IMR-90 (cell line): ENCODE data around the gene PTPRF. TPM values are rescaled to one million over a fixed set of nuclear protein-coding genes. Genes with fewer than 3 reads are reported as not detected.

Experiments used
- ATAC-seq: fragments of 200-7000 bp; cut with Tn5 transposase; 2 replicates; pipeline ENCODE4 v1.9.1; 2020; ENCODE audit warnings: low read depth, mild to moderate bottlenecking, moderate library complexity
- BruUV-seq: library from RNA; stranded (reverse); fragments of 400-500 nt; replicated peaks from 2 replicates; lab custom pipeline; 2021; lab: Mats Ljungman, UMichigan
- CTCF ChIA-PET: fragments of 300-600 bp; formaldehyde crosslinking; extraction: SDS; loops from one replicate; lab custom pipeline; 2021; ENCODE audit warnings: antibody characterized with exemption; lab: Yijun Ruan, JAX
- POLR2A ChIA-PET: fragments of 300-600 bp; sonication (Branson Sonifier 250); formaldehyde crosslinking; loops from one replicate; lab custom pipeline; 2022; ENCODE audit warnings: antibody characterized with exemption; ENCODE audit not compliant: unreplicated experiment; lab: Charles Lee
- DNase-seq: peaks from one replicate; pipeline ENCODE4 v3.0.0; 2013
- H2AFZ ChIP-seq: replicated peaks from 2 replicates; pipeline ENCODE3; 2013; ENCODE audit warnings: low read length, mild to moderate bottlenecking; ENCODE audit not compliant: poor library complexity
- H2AK5ac ChIP-seq: 2 replicates; pipeline ENCODE4 v1.6.1; 2013; ENCODE audit warnings: low read depth, low read length, inconsistent platforms
- H2AK9ac ChIP-seq: replicated peaks from 2 replicates; pipeline ENCODE3; 2013; ENCODE audit warnings: mild to moderate bottlenecking, low read depth, low read length, moderate library complexity; ENCODE audit not compliant: poor library complexity
- H2BK120ac ChIP-seq: 2 replicates; pipeline ENCODE4 v1.6.1; 2013; ENCODE audit warnings: low read depth, low read length, inconsistent platforms
- H2BK15ac ChIP-seq: 3 replicates; pipeline ENCODE4 v1.6.1; 2013; ENCODE audit warnings: low read depth, low read length, inconsistent platforms
- H2BK20ac ChIP-seq: 2 replicates; pipeline ENCODE4 v1.6.1; 2013; ENCODE audit warnings: low read depth, mild to moderate bottlenecking, inconsistent platforms, low read length, moderate library complexity
- H2BK5ac ChIP-seq: 2 replicates; pipeline ENCODE4 v1.6.1; 2013; ENCODE audit warnings: mild to moderate bottlenecking, low read depth, low read length, inconsistent platforms; ENCODE audit not compliant: poor library complexity, severe bottlenecking
- H3K14ac ChIP-seq: replicated peaks from 2 replicates; pipeline ENCODE4 v1.6.1; 2013; ENCODE audit warnings: low read depth, low read length, inconsistent platforms
- H3K18ac ChIP-seq: 2 replicates; pipeline ENCODE4 v1.6.1; 2013; ENCODE audit warnings: low read depth, low read length, control low read depth
- H3K23ac ChIP-seq: 2 replicates; pipeline ENCODE4 v1.6.1; 2013; ENCODE audit warnings: low read depth, low read length, inconsistent platforms
- H3K27ac ChIP-seq: 2 replicates; pipeline ENCODE4 v1.5.1; 2013; ENCODE audit warnings: mild to moderate bottlenecking, control low read depth, low read length; ENCODE audit not compliant: insufficient read depth
- H3K27me3 ChIP-seq: 2 replicates; pipeline ENCODE4 v1.6.1; 2013; ENCODE audit warnings: low read length; ENCODE audit not compliant: control insufficient read depth, insufficient read depth
- H3K36me3 ChIP-seq: 2 replicates; pipeline ENCODE4 v1.6.1; 2013; ENCODE audit warnings: low read length, mixed read lengths; ENCODE audit not compliant: control insufficient read depth, insufficient read depth
- H3K4ac ChIP-seq: 2 replicates; pipeline ENCODE4 v1.6.1; 2013; ENCODE audit warnings: low read depth, low read length, inconsistent platforms
- H3K4me1 ChIP-seq: 2 replicates; pipeline ENCODE4 v1.6.1; 2013; ENCODE audit warnings: low read length, mixed read lengths; ENCODE audit not compliant: control insufficient read depth, insufficient read depth
- H3K4me2 ChIP-seq: 2 replicates; pipeline ENCODE4 v1.6.1; 2013; ENCODE audit warnings: low read depth, mild to moderate bottlenecking, control low read depth, low read length, moderate library complexity
- H3K4me3 ChIP-seq: 2 replicates; pipeline ENCODE4 v1.5.1; 2013; ENCODE audit warnings: low read depth, mild to moderate bottlenecking, control low read depth, low read length, moderate library complexity; ENCODE audit not compliant: insufficient read depth
- H3K56ac ChIP-seq: 2 replicates; pipeline ENCODE4 v1.6.1; 2013; ENCODE audit warnings: low read length, inconsistent platforms; ENCODE audit not compliant: insufficient read depth; ENCODE audit errors: extremely low read depth
- H3K79me1 ChIP-seq, 2 experiments: 2 replicates each; pipeline ENCODE4 v1.6.1; 2013; ENCODE audit warnings: low read length in 2 of 2, inconsistent platforms in 1 of 2, low read depth in 1 of 2
- H3K9ac ChIP-seq: 2 replicates; pipeline ENCODE4 v1.6.1; 2013; ENCODE audit warnings: low read depth, low read length, control low read depth
- H3K9me1 ChIP-seq: 2 replicates; pipeline ENCODE4 v1.6.1; 2013; ENCODE audit warnings: low read length, inconsistent platforms; ENCODE audit not compliant: insufficient read depth
- H3K9me3 ChIP-seq: 2 replicates; pipeline ENCODE4 v1.6.1; 2013; ENCODE audit warnings: low read length; ENCODE audit not compliant: control insufficient read depth, insufficient read depth
- H4K20me1 ChIP-seq: 2 replicates; pipeline ENCODE4 v1.6.1; 2013; ENCODE audit warnings: low read length, inconsistent platforms; ENCODE audit not compliant: insufficient read depth
- H4K5ac ChIP-seq: 2 replicates; pipeline ENCODE4 v1.6.1; 2013; ENCODE audit warnings: mild to moderate bottlenecking, low read depth, low read length, control low read depth
- H4K8ac ChIP-seq, 2 experiments: 2 replicates each; pipeline ENCODE4 v1.6.1; 2013; ENCODE audit warnings: low read depth in 2 of 2, low read length in 2 of 2, control low read depth in 1 of 2, inconsistent platforms in 1 of 2
- H4K91ac ChIP-seq: 2 replicates; pipeline ENCODE4 v1.6.1; 2013; ENCODE audit warnings: low read depth, low read length, inconsistent platforms; ENCODE audit not compliant: insufficient read depth
- BHLHE40 ChIP-seq: fragments of 150-350 bp; IDR thresholded peaks from 2 replicates; pipeline ENCODE4 v1.6.1; 2016; ENCODE audit warnings: mild to moderate bottlenecking, low read depth, low read length
- CEBPB ChIP-seq: IDR thresholded peaks from 2 replicates; pipeline ENCODE4 v1.6.1; 2012; ENCODE audit warnings: low read depth, low read length, improper control_type of control experiment
- CHD1 ChIP-seq: IDR thresholded peaks from 2 replicates; pipeline ENCODE4 v1.6.1; 2012; ENCODE audit warnings: low read depth, low read length, improper control_type of control experiment
- CTCF ChIP-seq: conservative IDR thresholded peaks from 2 replicates; pipeline ENCODE4 v1.5.1; 2012; ENCODE audit warnings: mild to moderate bottlenecking, low read depth, low read length, improper control_type of control experiment
- ELK1 ChIP-seq: fragments of 150-350 bp; IDR thresholded peaks from 2 replicates; pipeline ENCODE4 v1.6.1; 2016; ENCODE audit warnings: low read depth, mild to moderate bottlenecking, low read length, moderate library complexity, borderline replicate concordance
- FOS ChIP-seq: fragments of 150-350 bp; IDR thresholded peaks from 2 replicates; pipeline ENCODE4 v1.6.1; 2016; ENCODE audit warnings: low read depth, low read length
- MAFK ChIP-seq: IDR thresholded peaks from 2 replicates; pipeline ENCODE4 v1.6.1; 2012; ENCODE audit warnings: low read depth, low read length, improper control_type of control experiment
- MAZ ChIP-seq: IDR thresholded peaks from 2 replicates; pipeline ENCODE4 v1.6.1; 2012; ENCODE audit warnings: low read depth, mild to moderate bottlenecking, low read length, improper control_type of control experiment, moderate library complexity, borderline replicate concordance
- MXI1 ChIP-seq: IDR thresholded peaks from 2 replicates; pipeline ENCODE4 v1.6.1; 2012; ENCODE audit warnings: low read depth, mild to moderate bottlenecking, low read length, moderate library complexity, borderline replicate concordance
- NFE2L2 ChIP-seq: fragments of 150-350 bp; IDR thresholded peaks from 2 replicates; pipeline ENCODE4 v1.6.1; 2016; ENCODE audit warnings: low read depth, mild to moderate bottlenecking, low read length
- RAD21 ChIP-seq: IDR thresholded peaks from 2 replicates; pipeline ENCODE4 v1.6.1; 2012; ENCODE audit warnings: low read length, improper control_type of control experiment
- RCOR1 ChIP-seq: IDR thresholded peaks from 2 replicates; pipeline ENCODE4 v1.6.1; 2012; ENCODE audit warnings: mild to moderate bottlenecking, low read length, improper control_type of control experiment; ENCODE audit not compliant: insufficient replicate concordance
- RFX5 ChIP-seq: IDR thresholded peaks from 2 replicates; pipeline ENCODE4 v1.8.0; 2012; ENCODE audit warnings: low read depth, mild to moderate bottlenecking, low read length, moderate library complexity
- SMC3 ChIP-seq: fragments of 150-350 bp; IDR thresholded peaks from 2 replicates; pipeline ENCODE4 v1.6.1; 2016; ENCODE audit warnings: low read depth, mild to moderate bottlenecking, antibody characterized with exemption, low read length, moderate library complexity
- USF2 ChIP-seq: fragments of 150-350 bp; IDR thresholded peaks from 2 replicates; pipeline ENCODE4 v1.6.1; 2017; ENCODE audit warnings: mild to moderate bottlenecking, antibody characterized with exemption, low read length, low read depth
- WGBS, 2 experiments: methylation state at CpG; one replicate each; pipeline versions ENCODE4 v1.1.5 to v1.1.7; 2013; ENCODE audit warnings: missing lambda C conversion rate in 2 of 2; ENCODE audit not compliant: insufficient read length in 1 of 2; ENCODE audit errors: extremely low coverage in 2 of 2; 5-methylcytosine and 5-hydroxymethylcytosine counted together
- dilution Hi-C: fragments of 300-500 bp; cut with HindIII; formaldehyde crosslinking; loops from one replicate; pipeline ENCODE4 v1.14.3; 2018; ENCODE audit warnings: low sequenced_read_pairs; ENCODE audit not compliant: unreplicated experiment
- in situ Hi-C: fragments of 300-500 bp; cut with MboI; formaldehyde crosslinking; loops from 3 replicates; pipeline ENCODE4 v1.14.3; 2019; ENCODE audit warnings: low sequenced_read_pairs, inconsistent platforms, mixed read lengths
- intact Hi-C: fragments of 100-400 bp; cut with micrococcal nuclease; formaldehyde crosslinking; loops from 2 replicates; pipeline ENCODE4 v1.10.0; 2022
- polyA plus RNA-seq, 3 experiments: library from polyadenylated mRNA; depleted of rRNA; stranded (reverse); fragments of >200 nt; gene quantifications; 2 replicates each; pipeline ENCODE4 v1.2.3, GENCODE V29; 2012; ENCODE audit warnings: low replicate concordance in 1 of 3
- total RNA-seq: library from RNA; depleted of rRNA; stranded (reverse); fragments of >200 nt; gene quantifications from 2 replicates; pipeline ENCODE4 v1.2.3, GENCODE V29; 2012

The PTPRF gene
- total and polyA plus RNA-seq, 2 of the 4 experiments (the other 2 are of a cell fraction) = 25.8 to 92.3 TPM

GRCh38 chr1:43660355-43660754 lies 129.7 kb downstream of the PTPRF start:
- H4K20me1 ChIP-seq = peaks cover 3% of the 10 kb centered on the region; the same call in 1 of the 2 replicates
- no peak for ATAC-seq

More at GRCh38 chr1:43660355-43660754, 129.7 kb downstream of the PTPRF start:
- TF ChIP-seq RCOR1 (no peak), CTCF (no peak), SMC3 (no peak), RFX5 (no peak), CHD1 (no peak), FOS (no peak), MAZ (no peak), ELK1 (no peak), USF2 (no peak), NFE2L2 (no peak), RAD21 (no peak), MAFK (no peak), BHLHE40 (no peak), CEBPB (no peak), MXI1 (no peak)
- Histone ChIP-seq H3K4me3 (no peak overlapping the region), H4K5ac (no peak overlapping the region; the same call in 1 of the 2 replicates), H4K8ac (no peak overlapping the region), H2BK5ac (no peak overlapping the region), H3K27ac (no peak overlapping the region), H3K36me3 (peaks cover 65% of the 10 kb centered on the region), H2AFZ (no peak overlapping the region), H3K23ac (no peak overlapping the region), H2BK20ac (no peak overlapping the region), H3K9me1 (no peaks in the 10 kb centered on the region), H3K79me1 (peaks cover 14 to 38% of the 10 kb centered on the region in 2 experiments), H2AK5ac (no peak overlapping the region), H3K9me3 (no peaks in the 10 kb centered on the region), H3K9ac (no peak overlapping the region), H3K56ac (no peak overlapping the region), H2BK120ac (no peak overlapping the region), H2AK9ac (no peak overlapping the region), H2BK15ac (no peak overlapping the region), H3K14ac (no peak overlapping the region), H4K91ac (no peak overlapping the region), H3K27me3 (no peaks in the 10 kb centered on the region), H3K4ac (no peak overlapping the region), H3K4me1 (no peaks in the 10 kb centered on the region), H3K4me2 (no peak overlapping the region), H3K18ac (no peak overlapping the region)
- CTCF ChIA-PET = interaction anchor here (1.0 kb wide), 1 partner anchor 8 kb away, joined by 5 read pairs; no protein-coding TSS in a partner anchor
- in situ Hi-C loops = no loop called here
- POLR2A ChIA-PET = interaction anchor here (1.1 kb wide), 1 partner anchor 10 kb away, joined by 3 read pairs; the partner anchor contains the start of gene KDM4A
- dilution Hi-C loops = no loop called here
- DNase-seq = no peak
- BruUV-seq = no TSS peak
- intact Hi-C loops = no loop called here
- WGBS, 2 experiments = no CpG with 5 or more reads among the region's 4 CpGs
